Activated CD8-positive, alpha-beta T cell treated with anti-CD3 and anti-CD28 coated beads for 36 hours (primary cell): Measurements from ENCODE around the gene ZDHHC21. TPM values are rescaled to one million over a fixed set of nuclear protein-coding genes. Genes with fewer than 3 reads are reported as not detected.

Experiments
- ATAC-seq: fragments of 200-7000 bp; cut with Tn5 transposase; one replicate; pipeline ENCODE4 v1.10.0; 2021; ENCODE audit warnings: mild to moderate bottlenecking, moderate library complexity
- CTCF ChIA-PET: fragments of 350-600 bp; sonication (Branson Sonifier 250); formaldehyde crosslinking; loops from one replicate; lab custom pipeline; 2021; ENCODE audit warnings: antibody characterized with exemption; lab: Charles Lee
- POLR2A ChIA-PET: fragments of 350-600 bp; sonication (Branson Sonifier 250); formaldehyde crosslinking; loops from one replicate; lab custom pipeline; 2021; ENCODE audit warnings: antibody characterized with exemption; lab: Charles Lee
- DNase-seq: peaks from one replicate; pipeline ENCODE4 v3.0.0-alpha.2; 2020
- H3K27ac Mint-ChIP-seq: one replicate; pipeline ENCODE4 v1.8.0; 2021; ENCODE audit warnings: mild to moderate bottlenecking, mixed read lengths
- H3K27me3 Mint-ChIP-seq: one replicate; pipeline ENCODE4 v1.8.0; 2021; ENCODE audit warnings: mixed read lengths
- H3K36me3 Mint-ChIP-seq: one replicate; pipeline ENCODE4 v1.8.0; 2021; ENCODE audit warnings: low read depth, mixed read lengths
- H3K4me1 Mint-ChIP-seq: one replicate; pipeline ENCODE4 v1.8.0; 2021; ENCODE audit warnings: low read depth, mixed read lengths
- H3K4me3 Mint-ChIP-seq: one replicate; pipeline ENCODE4 v1.8.0; 2021; ENCODE audit warnings: mild to moderate bottlenecking, moderate library complexity, mixed read lengths
- H3K9me3 Mint-ChIP-seq: one replicate; pipeline ENCODE4 v1.8.0; 2021; ENCODE audit warnings: mixed read lengths
- intact Hi-C: fragments of 100-400 bp; cut with micrococcal nuclease; formaldehyde crosslinking; loops from one replicate; pipeline ENCODE4 v1.10.0; 2022
- total RNA-seq, 2 experiments: library from RNA; stranded (reverse); gene quantifications; one replicate each; pipeline ENCODE4 v1.2.3, GENCODE V29; 2021
- TF ChIP-seq, protein P1 (sequence below): fragments of 200-600 bp; IDR thresholded peaks from one replicate; pipeline ENCODE4 v1.8.0; 2022; ENCODE audit warnings: antibody characterized with exemption, mild to moderate bottlenecking

Gene ZDHHC21
- total RNA-seq, 2 experiments from 2014 or later, result 4.3 to 5.2 TPM

GRCh38 chr9:14654932-14655331 is 38.3 kb downstream of the ZDHHC21 start:
- ChIA-PET CTCF (no interaction called here), POLR2A (no interaction called here)
- TF ChIP-seq, protein P1, sequence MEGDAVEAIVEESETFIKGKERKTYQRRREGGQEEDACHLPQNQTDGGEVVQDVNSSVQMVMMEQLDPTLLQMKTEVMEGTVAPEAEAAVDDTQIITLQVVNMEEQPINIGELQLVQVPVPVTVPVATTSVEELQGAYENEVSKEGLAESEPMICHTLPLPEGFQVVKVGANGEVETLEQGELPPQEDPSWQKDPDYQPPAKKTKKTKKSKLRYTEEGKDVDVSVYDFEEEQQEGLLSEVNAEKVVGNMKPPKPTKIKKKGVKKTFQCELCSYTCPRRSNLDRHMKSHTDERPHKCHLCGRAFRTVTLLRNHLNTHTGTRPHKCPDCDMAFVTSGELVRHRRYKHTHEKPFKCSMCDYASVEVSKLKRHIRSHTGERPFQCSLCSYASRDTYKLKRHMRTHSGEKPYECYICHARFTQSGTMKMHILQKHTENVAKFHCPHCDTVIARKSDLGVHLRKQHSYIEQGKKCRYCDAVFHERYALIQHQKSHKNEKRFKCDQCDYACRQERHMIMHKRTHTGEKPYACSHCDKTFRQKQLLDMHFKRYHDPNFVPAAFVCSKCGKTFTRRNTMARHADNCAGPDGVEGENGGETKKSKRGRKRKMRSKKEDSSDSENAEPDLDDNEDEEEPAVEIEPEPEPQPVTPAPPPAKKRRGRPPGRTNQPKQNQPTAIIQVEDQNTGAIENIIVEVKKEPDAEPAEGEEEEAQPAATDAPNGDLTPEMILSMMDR, result no peak
- Mint-ChIP-seq H3K4me1 (no peaks in the 10 kb centered on the region), H3K4me3 (no peak overlapping the region), H3K36me3 (peaks cover 50% of the 10 kb centered on the region), H3K9me3 (peaks cover 19% of the 10 kb centered on the region), H3K27ac (no peak overlapping the region), H3K27me3 (no peaks in the 10 kb centered on the region)
- no peak for DNase-seq
- intact Hi-C loops, result no loop called here
- no peak for ATAC-seq

DNA sequence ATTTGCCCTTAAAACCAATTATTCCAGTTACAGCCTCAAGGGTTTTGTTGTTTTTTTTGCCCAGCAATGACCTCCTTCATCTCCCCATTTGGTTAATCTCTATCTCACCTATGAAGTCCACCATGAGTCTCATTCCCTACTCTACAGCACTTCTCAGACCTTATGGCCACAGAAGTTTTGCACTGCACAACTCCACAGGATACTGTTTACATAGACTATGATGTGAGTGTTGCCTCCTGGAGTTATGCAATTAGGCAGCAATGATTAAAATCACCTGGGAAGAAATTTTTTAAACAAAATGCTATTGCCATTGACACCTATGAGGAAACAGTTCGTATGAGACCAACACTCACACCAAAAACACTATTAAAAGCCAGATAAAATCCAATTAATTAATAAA is 39.7 kb downstream of the ZDHHC21 start:
- ChIA-PET CTCF (interaction anchor here (1.2 to 1.8 kb wide), 3 partner anchors 36 to 112 kb away, joined by 3 to 5 read pairs (median 3); no protein-coding TSS in a partner anchor), POLR2A (no interaction called here)
- Mint-ChIP-seq H3K27ac (no peak overlapping the region), H3K36me3 (peaks cover 41% of the 10 kb centered on the region), H3K4me3 (no peak overlapping the region), H3K9me3 (peaks cover 19% of the 10 kb centered on the region), H3K4me1 (no peaks in the 10 kb centered on the region), H3K27me3 (no peaks in the 10 kb centered on the region)
- DNase-seq (no peak), ATAC-seq (no peak)
- intact Hi-C loops, result no loop called here
- TF ChIP-seq, protein P1, result no peak

- intact Hi-C loops, result no loop called here
- Mint-ChIP-seq H3K4me3 (no peak overlapping the region), H3K4me1 (no peaks in the 10 kb centered on the region), H3K36me3 (peaks cover 39% of the 10 kb centered on the region), H3K9me3 (peaks cover 19% of the 10 kb centered on the region), H3K27me3 (no peaks in the 10 kb centered on the region), H3K27ac (no peak overlapping the region)
- POLR2A ChIA-PET, result no interaction called here
- no peak for ATAC-seq
- TF ChIP-seq, protein P1, result peak; percentile 40
- no peak for DNase-seq
- CTCF ChIA-PET, result interaction anchor here (1.2 to 1.8 kb wide), 4 partner anchors 9 to 113 kb away, joined by 3 to 5 read pairs (median 4); no protein-coding TSS in a partner anchor
Measured at GRCh38 chr9:14652729-14653377, 40.4 kb downstream of the ZDHHC21 start.

DNA sequence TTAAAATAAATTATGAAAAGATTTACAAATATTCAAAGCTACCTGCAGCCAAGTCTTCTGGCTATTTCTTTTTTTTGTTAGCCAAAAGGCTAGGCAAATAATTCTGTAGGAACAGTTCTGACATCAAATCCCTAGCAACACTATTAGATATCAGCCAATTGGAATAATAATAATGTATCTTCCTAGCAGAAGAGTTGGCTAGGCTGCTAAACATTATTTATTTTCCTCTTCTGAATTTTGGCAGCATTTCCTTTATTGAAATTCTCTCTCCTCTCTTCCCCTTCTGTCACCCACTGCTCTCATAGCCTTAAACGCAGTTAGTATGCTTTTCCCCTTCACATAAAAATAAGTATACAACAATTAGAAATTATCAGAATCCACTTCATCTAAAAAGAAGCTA is 42.6 kb downstream of the ZDHHC21 start:
- no peaks in the 10 kb centered on the region for H3K27me3 Mint-ChIP-seq
- H3K36me3 Mint-ChIP-seq, result peaks cover 25% of the 10 kb centered on the region
- peaks cover 3% of the 10 kb centered on the region for H3K4me1 Mint-ChIP-seq
- H3K27ac Mint-ChIP-seq, result no peak overlapping the region
- intact Hi-C loops, result no loop called here
- no peak for ATAC-seq
- POLR2A ChIA-PET, result no interaction called here
- H3K9me3 Mint-ChIP-seq, result peaks cover 15% of the 10 kb centered on the region
- TF ChIP-seq, protein P1, result no peak
- CTCF ChIA-PET, result interaction anchor here (1.6 kb wide), 1 partner anchor 11 kb away, joined by 5 read pairs; no protein-coding TSS in a partner anchor
- no peak overlapping the region for H3K4me3 Mint-ChIP-seq
- no peak for DNase-seq

DNA sequence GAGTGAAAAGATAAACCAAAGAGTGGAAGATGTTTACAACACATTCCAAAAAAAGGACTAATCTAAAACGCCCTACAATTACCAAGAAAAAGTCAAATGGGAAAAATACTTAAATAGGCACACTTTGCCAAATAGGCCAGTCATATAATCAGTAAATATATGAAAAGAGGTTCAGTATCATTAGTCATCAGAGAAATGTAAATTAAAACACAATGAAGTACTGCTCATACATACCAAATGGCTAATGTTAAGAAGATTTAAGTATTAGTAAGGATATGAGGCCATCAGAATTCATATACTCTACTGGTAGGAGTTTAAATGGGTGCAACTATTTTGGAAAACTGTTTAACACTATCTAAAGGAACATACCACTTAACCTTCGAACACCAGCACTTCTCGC is 47.6 kb downstream of the ZDHHC21 start:
- intact Hi-C loops, result no loop called here

More for the DNA sequence above, 47.6 kb downstream of the ZDHHC21 start:
- H3K27ac Mint-ChIP-seq, result no peak overlapping the region
- ChIA-PET POLR2A (no interaction called here), CTCF (no interaction called here)
- ATAC-seq (no peak), DNase-seq (no peak)
- no peaks in the 10 kb centered on the region for H3K9me3 Mint-ChIP-seq
- TF ChIP-seq, protein P1, result no peak
- peaks cover 12% of the 10 kb centered on the region for H3K4me1 Mint-ChIP-seq
- no peak overlapping the region for H3K4me3 Mint-ChIP-seq
- H3K36me3 Mint-ChIP-seq, result peaks cover 7% of the 10 kb centered on the region
- H3K27me3 Mint-ChIP-seq, result no peaks in the 10 kb centered on the region
